Measurements from ENCODE around the gene THYN1.
"Not testable (repeated sequence)": the region's sequence is repeated elsewhere in the genome, so short reads cannot be mapped to it uniquely, and the experiment has no call there.

The THYN1 gene

DNA sequence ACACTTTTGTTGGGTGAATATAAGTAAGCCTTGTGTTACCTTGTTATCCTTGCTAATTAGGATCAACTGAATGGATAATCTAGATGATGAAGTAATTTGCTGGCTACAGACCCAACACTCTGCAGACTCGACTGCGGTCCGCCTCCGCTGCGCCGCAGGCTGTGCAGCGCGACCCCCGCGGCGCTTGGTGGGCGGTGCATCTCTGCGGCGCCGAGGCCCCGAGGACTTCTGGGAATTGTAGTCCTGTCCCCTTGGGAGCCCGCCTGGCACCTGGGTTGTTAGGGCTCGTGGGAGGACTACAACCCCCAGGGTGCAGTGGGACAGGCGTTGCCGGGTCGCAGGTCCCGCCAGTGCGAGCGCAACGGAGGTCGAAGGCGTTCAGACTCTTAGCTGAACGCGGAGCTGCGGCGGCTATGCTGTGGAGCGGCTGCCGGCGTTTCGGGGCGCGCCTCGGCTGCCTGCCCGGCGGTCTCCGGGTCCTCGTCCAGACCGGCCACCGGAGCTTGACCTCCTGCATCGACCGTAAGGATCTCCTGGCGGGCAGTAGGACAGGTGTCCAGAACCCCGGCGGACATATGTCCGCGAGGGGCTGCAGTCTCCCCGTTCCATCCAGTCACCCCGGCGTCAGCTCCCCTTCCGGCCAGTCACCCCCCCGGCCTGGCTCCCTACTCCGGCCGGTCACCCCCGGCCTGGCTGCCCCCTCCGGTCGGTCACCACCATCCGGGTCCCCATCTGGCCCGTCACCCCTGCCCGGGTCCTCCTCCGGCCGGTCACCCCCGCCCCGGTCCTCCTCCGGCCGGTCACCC, at the start of gene THYN1, which contains the start of gene ACAD8:
TSS of gene THYN1 (minus strand) at position 165 of the 806 bp plus-strand sequence. CDS start 470 bp downstream, outside the sequence.
TSS of gene ACAD8 (plus strand) at position 381 of the 806 bp plus-strand sequence. CDS start at position 414, 33 bp downstream.
- peak; percentile 91 for DNase-seq (ENCODE audit: low read depth)

DNA sequence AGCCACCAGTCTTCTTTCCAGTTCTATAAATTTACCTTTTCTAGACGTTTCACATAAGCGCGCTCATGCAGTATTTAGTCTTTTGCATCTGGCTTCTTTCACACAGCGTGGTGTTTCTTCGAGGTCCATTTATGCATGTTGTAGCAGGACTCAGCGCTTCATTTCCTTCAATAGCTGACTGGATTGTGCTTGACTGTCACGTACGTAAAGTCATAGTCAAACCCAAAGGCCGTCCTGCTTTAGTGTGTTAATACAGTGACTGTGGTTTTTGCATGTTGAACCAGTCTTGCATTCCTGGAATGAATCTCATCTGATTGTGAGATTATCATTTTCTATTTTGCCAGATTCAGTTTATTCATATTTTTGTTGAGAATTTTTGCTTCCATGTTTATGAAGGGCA, 41.5 kb upstream of the THYN1 start:
- no peak for DNase-seq (ENCODE audit: low read depth)

DNA sequence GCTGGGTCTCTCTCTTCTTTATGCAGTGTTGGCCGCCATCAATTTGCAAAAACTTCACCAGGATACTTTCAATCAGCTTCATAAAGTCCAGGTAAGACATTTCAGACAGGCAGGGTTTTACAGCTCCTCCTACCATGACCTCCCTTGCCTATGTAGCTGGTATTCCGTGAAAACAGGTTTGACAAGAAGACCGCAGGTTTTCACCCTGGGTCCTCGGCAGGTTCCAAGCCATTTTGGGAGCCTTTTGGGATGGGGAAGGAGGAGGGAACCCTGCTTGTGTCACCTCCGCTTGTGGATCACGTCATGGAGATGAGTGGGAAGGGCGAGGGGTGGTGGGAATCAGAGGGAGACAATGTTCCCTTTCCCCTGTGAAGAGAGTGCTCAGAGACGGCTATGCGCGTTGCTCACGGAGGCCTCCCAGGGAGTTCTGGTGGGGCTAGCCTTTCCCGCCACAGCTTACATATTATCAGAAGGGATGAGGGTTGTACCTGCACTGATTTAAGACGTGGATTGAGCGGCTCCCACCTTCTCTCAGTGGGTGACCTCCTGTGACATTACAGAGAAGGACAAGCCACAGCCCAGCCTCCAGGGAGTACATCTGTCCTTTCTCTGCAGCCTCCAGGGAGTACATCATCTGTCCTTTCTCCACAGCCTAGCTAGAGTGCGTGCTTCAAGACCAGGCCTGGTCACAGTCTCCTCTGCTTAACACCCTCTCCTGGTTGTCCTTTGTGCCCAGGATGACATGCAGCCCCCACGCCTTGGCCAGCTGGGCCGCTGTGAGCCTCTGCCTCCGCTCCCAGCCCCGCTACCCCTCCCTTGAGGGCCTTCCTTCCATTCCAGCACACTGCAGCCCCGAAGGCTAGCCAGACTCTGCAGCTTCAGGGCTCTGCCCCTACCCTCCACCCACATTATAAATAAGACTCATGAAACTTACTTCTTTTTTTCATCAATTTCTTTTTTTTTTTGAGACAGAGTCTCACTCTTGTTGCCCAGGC, 40.3 kb upstream of the THYN1 start:
- no peak for DNase-seq (ENCODE audit: low read depth)

DNA sequence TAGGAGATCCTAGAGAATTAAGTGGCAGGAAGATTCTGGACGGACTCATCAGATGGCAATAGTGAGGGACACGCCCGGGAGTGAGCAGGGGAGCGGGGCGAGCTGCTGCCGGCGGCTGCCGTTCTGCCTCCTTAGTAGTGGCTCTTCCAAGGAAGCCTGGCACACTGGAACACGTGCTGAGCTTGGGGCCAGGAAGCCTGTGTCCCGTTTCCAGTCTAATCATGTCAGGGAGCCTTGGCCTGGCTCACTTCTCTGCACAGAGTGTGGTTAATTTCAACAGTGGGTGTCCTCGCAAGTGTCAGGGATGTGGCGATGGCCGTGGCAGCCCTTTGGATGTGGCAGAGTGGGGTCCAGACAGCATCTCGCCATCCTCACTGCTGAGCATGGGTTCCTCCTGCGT, 39.5 kb upstream of the THYN1 start:
- no peak for DNase-seq (ENCODE audit: low read depth)

DNA sequence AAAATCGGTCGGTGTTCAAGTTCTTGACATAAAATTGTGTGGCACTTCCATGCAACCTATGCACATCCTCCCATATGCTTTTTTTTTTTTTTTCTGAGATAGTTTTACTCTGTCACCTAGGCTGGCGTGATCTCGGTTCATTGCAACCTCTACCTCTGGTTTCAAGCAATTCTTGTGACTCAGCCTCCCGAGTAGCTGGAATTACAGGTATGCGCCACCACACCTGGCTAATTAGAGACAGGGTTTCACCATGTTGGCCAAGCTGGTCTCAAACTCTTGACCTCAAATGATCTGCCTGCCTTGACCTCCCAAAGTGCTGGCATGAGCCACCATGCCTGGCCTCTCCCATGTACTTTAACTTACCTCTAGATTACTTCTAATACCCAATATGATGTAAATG, 38.0 kb upstream of the THYN1 start:
- DNase-seq (ENCODE audit: low read depth): no peak

DNA sequence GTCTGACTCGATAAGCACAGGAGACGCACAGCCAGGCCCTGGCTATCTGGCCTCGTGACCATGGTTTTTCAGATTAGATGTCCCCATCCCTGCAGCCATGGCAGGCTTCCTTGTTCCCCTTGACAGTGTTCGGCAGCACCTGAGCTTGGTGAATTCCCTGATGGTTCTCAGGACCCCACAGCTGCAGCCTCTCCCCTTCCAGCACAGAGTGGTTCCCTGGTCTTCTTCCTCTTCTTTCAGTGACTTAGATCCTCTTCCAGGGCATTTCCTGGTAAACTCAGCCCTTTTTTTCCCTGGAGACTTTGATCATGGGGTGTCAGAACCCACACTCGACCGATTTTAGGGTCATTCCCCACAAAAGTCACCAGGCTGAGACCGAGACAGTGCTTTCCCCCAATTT, 37.5 kb upstream of the THYN1 start:
- no peak for DNase-seq (ENCODE audit: low read depth)

DNA sequence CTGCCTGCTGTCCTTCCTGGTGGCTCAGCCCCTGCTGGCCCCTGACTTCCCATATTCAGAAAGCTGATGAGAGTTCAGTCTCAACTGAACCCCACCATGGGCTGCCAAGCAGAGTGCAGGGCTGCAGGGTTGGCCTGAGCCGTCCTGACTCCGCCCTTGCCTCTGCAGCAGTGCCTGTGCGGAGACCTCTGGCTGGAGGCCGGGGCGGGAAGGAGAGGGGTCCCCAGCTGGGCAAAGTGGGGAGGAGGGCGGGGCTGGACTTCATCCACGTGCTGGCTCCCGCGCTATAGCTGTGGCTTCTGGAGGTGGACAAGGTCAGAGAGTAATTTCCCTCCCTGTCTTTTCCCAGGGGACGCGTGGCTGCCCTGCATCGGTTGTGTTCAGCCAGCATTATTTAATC, 36.6 kb upstream of the THYN1 start:
- DNase-seq (ENCODE audit: low read depth): no peak

DNA sequence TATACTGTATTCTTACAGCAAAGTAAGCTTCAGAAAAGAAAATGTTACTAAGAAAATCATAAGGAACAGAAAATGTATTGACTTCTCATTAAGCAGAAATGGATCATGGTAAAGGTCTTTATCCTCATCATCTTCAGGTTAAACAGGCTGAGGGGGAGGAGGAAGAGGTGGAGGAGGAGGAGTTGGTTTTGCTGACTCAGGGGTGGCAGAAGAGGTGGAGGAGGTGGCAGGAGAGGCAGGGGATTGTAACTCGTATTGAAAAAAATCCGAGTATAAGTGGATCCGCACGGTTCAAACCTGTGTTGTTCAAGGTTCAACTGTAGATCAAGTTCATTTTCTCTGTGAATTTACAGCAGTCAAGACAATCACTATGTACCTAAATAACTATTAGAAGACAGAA, 36.0 kb upstream of the THYN1 start:
- DNase-seq (ENCODE audit: low read depth): no peak

DNA sequence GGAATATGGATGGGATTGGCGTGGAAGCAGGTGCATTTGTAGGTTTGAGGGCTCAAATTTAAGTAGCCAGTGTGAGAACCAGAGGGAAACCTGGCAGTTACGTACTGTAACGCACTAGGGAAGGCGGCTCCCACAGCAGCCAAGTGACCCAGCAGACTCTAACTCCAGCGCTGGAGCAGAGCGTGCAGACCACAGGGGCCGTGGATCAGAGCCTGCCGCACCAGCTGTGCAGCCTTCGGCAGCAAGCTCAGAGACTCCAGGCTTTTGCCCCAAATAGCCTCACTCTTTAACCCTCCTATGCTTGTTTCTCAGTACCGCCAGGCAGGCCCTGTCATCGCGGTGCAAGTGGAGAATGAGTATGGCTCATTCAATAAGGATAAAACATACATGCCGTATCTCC, 35.3 kb upstream of the THYN1 start:
- DNase-seq (ENCODE audit: low read depth): no peak

DNA sequence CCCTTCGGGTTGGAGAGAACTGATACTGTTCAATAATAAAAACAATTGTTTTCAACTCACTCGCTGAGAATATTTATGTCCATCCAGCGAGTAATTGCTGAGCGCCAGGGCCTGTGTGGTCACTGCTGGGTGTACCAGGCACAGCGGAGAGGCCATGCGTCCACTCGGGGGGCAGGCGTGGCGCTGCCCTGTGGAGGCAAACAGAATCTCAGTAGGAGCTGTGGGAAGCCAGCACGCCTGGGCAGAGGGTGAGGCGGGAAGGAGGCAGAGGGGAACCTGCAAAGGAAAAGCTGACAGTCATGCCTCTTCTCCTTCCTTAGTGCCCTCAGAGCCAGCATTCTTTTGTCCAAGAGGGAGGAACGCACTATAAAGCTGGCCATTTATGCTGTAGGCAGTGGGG, 34.4 kb upstream of the THYN1 start:
- DNase-seq (ENCODE audit: low read depth): no peak

DNA sequence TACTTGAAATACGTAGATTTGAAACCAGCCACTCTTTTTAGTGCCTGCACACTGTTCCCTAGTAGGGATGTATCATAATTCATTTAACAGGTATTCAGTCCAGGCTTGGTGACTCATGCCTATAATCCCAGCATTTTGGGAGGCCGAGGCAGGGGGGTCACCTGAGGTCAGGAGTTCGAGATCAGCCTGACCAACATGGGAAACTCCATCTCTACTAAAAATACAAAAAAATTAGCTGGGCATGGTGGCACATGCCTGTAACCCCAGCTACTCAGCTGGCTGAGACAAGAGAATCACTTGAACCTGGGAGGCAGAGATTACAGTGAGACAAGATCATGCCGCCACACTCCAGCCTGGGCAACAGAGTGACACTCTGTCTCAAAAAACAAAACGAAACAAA, 31.2 kb upstream of the THYN1 start:
- not testable (repeated sequence) for DNase-seq (ENCODE audit: low read depth)

DNA sequence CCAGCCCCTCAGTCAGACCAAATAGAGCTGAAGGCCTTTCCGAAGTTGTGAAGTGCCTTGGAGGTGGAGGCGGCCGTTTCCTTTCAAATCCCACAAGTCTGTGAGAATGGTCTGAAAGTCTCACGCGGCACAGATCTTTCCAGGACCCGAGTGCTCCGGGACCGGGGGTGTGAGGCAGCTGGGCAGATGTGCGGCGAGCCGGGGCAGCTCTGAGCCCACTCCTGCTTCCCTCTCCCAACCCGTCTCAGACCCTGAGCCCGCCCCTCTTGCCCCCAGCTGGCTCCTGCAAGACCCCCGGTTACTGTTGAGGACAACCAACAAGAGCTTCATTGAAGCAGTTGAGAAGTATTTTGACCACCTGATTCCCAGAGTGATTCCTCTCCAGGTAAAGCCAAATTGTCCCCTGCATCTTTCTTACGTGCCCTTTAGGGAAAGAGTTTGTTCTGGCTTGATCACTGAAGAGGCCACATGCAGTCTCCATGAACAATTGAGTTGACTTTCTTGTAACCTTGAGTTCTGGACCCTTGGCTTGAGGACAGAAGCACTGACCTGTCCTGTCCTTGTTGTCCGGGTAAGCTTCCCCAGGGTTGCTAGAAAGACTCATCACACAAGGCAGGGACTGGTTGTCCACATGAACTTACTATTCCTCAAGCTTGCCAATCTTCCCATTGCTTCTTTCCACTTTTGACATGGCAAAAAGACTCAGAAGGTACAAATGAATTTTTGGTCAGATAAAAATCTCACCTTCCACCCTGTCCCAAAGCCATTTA, 30.5 kb upstream of the THYN1 start:
- no peak for DNase-seq (ENCODE audit: low read depth)

DNA sequence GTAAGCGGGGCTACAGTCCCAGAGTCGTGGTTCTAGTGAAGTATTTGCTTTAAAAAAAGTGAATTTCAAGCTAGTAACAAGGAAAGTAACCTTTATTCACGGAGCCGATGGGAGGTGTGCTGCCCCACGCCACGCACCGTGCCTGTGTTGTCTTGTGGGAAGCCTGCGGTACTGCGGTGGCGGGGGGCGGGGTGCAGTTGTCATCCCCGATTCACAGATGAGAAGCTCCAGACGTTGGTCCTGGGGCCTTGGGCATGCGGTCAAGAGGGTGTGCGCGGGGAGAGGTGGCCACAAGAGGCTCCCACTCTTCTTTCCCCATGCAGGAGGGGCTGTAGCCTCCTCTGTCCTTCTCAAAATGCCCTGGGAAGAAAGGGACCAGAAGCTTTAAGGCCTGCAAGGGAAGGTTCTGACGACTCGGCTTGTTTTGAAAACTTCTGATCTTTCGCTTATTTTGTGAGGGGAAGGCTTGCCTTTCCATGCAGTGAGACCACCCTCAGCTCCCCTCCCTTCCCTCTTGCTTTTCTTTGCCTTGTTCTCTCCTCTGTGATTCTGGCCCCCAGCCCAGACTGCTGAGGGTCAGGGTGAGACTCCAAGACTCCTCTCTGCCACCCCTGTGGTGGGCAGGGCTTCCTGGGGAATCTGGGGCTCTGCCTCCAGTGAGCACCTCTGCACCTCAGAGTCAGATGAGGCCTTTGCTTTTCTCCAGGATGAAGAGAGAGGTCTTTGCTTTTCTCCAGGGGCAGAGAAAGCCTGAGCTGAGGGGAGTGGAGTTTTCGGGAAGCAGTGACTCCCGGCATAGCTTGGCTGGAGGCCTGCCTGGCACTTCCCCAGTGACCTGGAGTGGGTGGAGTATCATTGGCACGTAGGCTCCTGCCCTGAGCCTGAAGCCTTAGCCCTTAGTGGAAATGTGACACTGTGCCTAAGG, 29.2 kb upstream of the THYN1 start:
- no peak for DNase-seq (ENCODE audit: low read depth)

DNA sequence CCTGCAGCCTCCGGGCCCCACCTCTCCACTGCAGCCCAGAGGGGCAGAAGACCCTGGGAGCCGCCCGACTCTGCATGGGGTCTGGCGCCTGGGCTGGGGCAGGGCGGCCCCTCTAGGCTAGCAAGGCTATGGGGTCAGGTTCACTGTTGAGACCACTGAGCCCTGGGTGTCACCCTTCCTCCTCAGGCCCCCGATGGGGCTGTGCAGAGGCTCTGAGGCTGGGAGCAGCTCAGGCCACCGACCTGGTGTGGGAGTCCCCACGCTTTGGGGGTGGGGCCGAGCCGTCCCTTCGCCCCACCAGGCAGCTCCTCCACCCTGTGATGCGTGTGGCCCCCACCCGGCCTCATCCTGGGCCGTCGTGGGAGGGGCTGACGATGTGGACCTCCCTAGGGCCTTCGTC, 28.5 kb upstream of the THYN1 start:
- DNase-seq (ENCODE audit: low read depth): not testable (repeated sequence)

DNA sequence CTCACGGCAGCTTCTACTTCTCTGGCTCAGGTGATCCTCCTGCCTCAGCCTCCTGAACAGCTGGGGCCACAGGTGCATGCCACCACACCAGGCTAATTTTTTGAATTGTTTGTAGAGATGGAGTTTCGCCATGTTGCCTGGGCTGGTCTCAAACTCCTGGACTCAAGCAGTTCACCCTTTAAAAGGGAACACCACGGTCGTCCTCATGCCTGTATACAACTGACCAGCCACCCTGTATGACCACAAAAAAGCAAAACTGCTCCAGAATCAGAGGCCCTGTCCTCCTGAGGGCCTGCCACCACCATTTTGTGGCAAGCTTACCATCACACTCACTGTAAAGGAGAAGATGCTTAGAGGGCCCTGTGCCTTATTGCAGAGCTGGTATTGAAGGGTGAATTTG, 25.2 kb upstream of the THYN1 start:
- no peak for DNase-seq (ENCODE audit: low read depth)

DNA sequence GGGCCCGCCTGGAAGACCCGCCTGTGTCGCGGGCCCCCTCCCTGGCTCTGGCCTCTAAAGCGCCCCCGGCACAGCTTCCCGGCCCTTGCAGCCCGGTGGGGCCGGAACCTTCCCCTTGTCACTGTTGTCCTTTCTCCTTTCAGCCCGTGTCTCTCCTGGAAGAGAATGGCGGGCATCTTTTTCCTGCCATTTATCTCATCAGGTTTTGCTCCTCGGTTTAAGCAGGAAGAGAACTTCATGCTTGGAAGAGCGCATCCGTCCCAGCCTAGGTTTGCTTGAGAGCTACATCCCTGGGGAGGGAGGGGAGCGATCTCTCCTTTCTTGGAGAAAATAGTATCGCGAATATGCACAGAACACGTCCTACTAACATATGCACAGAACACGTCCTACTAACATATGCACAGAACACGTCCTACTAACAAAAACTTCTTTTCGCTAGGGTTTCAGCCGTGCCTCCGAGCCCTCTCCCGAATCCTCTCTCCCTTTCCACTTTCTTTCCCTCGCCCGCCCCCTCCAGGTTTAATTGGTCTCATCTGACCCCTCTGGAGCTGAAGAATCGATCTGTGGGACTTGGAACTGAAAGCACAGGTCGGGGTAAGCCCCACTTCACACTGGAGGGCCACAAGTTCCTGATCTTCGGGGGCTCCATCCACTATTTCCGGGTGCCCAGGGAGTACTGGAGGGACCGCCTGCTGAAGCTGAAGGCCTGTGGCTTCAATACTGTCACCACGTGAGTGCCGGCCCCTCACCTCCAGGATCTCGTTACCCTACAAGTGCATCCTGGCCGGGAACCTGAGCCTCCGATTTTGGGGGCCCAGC, 24.2 kb upstream of the THYN1 start:
- no peak for DNase-seq (ENCODE audit: low read depth)

DNA sequence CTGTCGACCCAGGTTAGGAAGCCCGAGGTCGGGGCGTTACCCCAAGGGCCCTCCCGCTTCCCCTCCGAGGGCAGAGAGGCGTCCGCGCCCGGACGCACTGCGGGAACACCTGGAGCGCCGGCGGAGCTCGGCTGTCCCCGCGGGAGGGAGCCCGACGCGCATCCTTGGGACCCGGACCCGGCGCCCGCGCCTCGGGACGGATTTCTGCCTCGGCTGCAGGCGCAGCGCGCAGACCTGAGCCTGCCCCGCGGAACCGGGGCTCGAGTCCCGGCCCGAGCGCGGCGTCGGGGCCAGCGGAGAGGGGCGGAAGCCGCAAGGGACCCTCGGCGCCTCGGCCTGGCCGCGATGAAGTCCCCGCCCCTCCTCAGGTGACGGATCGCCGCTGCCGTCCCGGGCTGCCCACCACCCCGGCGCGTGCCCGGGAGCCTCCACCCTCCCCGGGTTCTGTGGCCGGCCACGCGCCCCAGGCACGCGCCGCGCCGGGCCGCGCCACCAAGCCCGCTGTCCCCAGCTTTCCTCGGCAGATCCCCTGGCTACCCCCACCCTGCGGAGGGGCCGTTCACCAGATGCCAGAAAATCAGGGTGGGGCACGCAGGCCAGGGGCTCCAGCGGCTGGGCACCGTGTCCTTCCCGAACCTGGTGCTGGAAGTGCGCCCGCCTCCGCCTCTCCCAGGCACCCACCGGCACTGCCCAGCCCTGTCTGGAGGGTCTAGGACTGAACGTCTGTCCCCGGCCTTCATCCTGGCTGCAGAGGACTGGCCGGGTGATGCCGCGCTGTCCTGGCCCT, 23.4 kb upstream of the THYN1 start:
- DNase-seq (ENCODE audit: low read depth): no peak

DNA sequence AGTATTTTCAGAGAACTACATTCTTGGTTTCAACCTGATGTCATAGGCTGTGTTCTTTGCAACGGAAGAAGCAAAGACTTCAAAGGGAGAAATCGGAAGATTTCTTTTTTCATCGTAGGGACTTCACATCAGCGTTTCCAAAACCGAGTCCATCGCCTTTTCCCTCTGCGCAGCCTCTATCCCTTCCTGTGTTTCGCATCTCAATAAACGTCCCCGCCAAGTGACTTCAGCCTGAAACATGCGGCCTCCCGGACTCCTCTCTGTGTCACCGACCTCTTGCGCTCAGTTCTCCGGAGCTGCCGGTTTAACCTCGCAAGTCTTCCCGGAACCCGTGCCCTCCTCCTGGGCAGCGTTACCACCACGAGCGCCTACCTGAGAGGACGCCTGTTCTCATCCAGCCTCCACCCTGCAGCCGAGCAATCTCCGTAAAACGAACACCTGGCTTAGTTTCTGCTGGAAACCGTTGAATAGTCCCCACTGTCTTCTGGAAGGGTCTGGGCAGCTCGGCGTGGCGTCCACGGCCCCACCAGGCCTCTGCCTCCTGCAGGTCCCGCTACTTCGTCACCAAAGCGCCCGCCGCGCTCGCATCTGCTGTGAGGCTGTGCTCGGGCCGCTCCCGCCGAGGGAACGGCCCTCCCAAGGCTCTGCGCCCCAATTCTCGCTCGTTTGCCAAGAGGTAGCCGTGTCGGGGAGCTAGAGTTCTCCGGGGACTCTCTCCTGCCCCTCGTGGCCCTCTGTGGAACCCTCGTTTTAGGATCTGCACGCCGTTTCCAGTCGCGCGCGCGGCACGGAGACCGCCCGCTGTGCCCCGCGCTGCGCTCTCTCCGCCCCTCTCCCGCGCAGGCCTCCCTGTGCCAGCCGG, 22.6 kb upstream of the THYN1 start, which contains the start of gene GLB1L3:
TSS of gene GLB1L3 (plus strand) at position 846 of the 862 bp plus-strand sequence. CDS start 362 bp downstream, outside the sequence.
- no peak for DNase-seq (ENCODE audit: low read depth)

All from GM04504 (cell line).